Esophagus (tissue), 2 donors: Measurements from ENCODE around the gene DTNB. TPM values are rescaled to one million over a fixed set of nuclear protein-coding genes. Genes with fewer than 3 reads are reported as not detected.

ENCODE experiments used
- H3K27ac ChIP-seq, 2 donors: one replicate each; pipeline ENCODE4 v1.5.1; 2013; ENCODE audit warnings: low read depth in 2 of 2, mild to moderate bottlenecking in 2 of 2, inconsistent platforms in 1 of 2, low read length in 1 of 2, moderate library complexity in 1 of 2
- H3K27me3 ChIP-seq, 2 donors: one replicate each; pipeline ENCODE4 v1.6.1; 2013; ENCODE audit warnings: low read length in 2 of 2, control low read depth in 1 of 2, mild to moderate bottlenecking in 1 of 2; ENCODE audit not compliant: insufficient read depth in 2 of 2, control insufficient read depth in 1 of 2
- H3K36me3 ChIP-seq, 2 donors: one replicate each; pipeline ENCODE4 v1.6.1; 2013; ENCODE audit warnings: low read length in 1 of 2; ENCODE audit not compliant: control insufficient read depth in 2 of 2, insufficient read depth in 2 of 2
- H3K4me1 ChIP-seq, 2 donors: one replicate each; pipeline ENCODE4 v1.6.1; 2013; ENCODE audit warnings: low read length in 1 of 2; ENCODE audit not compliant: control insufficient read depth in 2 of 2, insufficient read depth in 2 of 2
- H3K4me3 ChIP-seq, 2 donors: one replicate each; pipeline ENCODE4 v1.5.1; 2013; ENCODE audit warnings: low read length in 2 of 2, mild to moderate bottlenecking in 2 of 2, low read depth in 1 of 2, moderate library complexity in 1 of 2
- H3K9me3 ChIP-seq, 2 donors: one replicate each; pipeline ENCODE4 v1.6.1; 2013; ENCODE audit warnings: mild to moderate bottlenecking in 2 of 2, low read depth in 1 of 2, low read length in 1 of 2, moderate library complexity in 1 of 2; ENCODE audit not compliant: control insufficient read depth in 2 of 2, insufficient read depth in 1 of 2
- WGBS, 2 donors: extraction: QIAGEN DNeasy Blood & Tissue Kit; methylation state at CpG; one replicate each; pipeline ENCODE4 v1.1.7; 2013; 5-methylcytosine and 5-hydroxymethylcytosine counted together
- polyA plus RNA-seq, 2 donors: library from polyadenylated mRNA; stranded (reverse); fragments of 200-250 nt; gene quantifications; one replicate each; pipeline ENCODE4 v1.2.3, GENCODE V29; 2013
- donor health status: healthy with polysubstance abuse.
- donor health status: Bipolar disorder and iron deficiency.

Gene DTNB
- polyA plus RNA-seq, 2 donors = 7.9 to 13.9 TPM

DNA sequence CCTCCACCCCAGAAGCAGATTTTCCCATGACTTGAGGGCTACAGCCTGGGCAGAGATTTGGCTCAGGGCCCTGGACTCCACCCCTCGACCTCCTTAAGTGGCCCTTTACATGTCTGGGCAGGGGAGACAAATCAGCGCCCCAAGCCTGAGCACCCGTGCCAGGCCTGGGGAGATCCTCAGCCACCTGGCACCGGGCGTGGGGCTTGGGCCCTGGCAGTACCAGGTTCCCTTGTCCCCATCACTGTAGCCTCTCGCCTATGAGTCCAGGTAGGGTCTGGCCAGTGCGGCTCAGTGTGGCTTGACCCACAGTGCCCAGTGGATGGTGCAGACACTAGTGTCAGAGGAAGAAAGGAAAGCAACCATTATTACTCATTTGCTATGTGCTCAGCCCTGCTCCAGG lies 309.6 kb downstream of the DTNB start:
- Histone ChIP-seq H3K36me3 (no peaks in the 10 kb centered on the region), H3K27me3 (no peaks in the 10 kb centered on the region), H3K27ac (no peak overlapping the region), H3K4me1 (peaks cover 3 to 5% of the 10 kb centered on the region in 2 donors), H3K9me3 (no peaks in the 10 kb centered on the region), H3K4me3 (no peak overlapping the region)
- WGBS, 2 donors = 60 to 84% methylated on average over 7 of the region's 7 CpGs

- peaks cover 3 to 5% of the 10 kb centered on the region in 2 donors for H3K4me1 ChIP-seq
- 34 to 39% methylated on average over 21 of the region's 21 CpGs for WGBS, 2 donors
- H3K36me3 ChIP-seq = no peaks in the 10 kb centered on the region
- H3K27ac ChIP-seq = peak overlapping the region; percentile 38 to 67
- no peaks in the 10 kb centered on the region for H3K27me3 ChIP-seq
- H3K9me3 ChIP-seq = no peaks in the 10 kb centered on the region
- peak overlapping the region; percentile 36 to 43 for H3K4me3 ChIP-seq
Observed at GRCh38 chr2:25362434-25363145, 310.8 kb downstream of the DTNB start.

DNA sequence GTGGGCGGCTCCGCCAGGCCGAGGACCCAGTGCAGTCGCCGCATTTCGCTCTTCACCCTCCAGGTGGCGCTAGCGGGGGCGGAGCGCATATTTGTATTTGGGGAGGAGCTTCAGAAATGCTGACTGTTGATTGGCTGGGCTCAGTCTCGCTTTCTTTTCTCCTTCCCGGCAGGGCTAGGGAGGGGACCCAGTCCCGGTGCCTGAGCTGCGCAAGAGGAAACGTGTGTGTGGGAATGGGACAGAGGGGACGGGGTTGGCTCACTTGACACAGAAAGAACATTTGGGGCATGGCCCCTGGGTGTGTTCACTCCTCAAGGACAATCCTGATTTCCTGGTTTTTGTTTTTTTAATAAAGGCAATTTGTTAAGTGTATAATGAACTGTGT lies 311.3 kb downstream of the DTNB start:
- no peaks in the 10 kb centered on the region for H3K9me3 ChIP-seq
- no peaks in the 10 kb centered on the region for H3K36me3 ChIP-seq
- peaks cover 3 to 5% of the 10 kb centered on the region in 2 donors for H3K4me1 ChIP-seq
- 0% methylated on average over 16 of the region's 16 CpGs for WGBS, 2 donors
- H3K27ac ChIP-seq = peak overlapping the region; percentile 36 to 68
- H3K27me3 ChIP-seq = no peaks in the 10 kb centered on the region
- H3K4me3 ChIP-seq = peak overlapping the region; percentile 26 to 43

DNA sequence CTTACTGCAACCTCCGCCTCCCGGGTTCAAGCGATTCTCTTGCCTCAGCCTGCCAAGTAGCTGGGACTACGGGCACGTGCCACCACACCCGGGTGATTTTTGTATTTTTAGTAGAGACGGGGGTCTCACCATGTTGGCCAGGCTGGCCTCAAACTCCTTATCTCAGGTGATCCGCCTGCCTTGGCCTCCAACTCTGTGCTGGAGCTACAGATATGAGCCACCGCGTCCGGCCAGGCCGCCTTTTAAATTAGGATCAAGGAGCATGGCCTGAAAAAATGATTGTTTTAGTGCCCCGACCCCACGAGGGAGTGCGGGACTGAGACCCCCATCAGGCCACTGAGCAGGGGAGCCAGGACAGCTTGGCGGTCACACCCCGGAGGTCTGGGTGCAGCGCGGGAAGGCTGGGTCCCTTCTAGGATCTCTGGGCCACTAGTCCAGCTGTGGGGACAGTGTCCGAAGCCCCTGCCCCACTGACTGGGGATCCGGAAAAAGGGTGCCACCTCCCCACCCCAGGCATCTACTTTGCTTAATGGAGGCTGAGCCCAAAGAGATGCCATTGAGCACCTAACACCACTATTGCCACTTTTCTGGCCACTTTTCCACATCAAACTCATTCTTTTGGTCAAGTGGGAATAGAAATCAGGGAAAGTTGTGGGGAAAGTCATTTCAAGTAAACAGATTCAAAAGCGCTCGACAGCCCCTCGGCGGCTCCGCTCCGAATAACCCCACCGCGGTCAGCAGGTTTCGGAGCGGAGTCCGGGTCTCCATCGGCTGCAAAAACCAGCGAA lies 311.9 kb downstream of the DTNB start:
- Histone ChIP-seq H3K9me3 (no peaks in the 10 kb centered on the region), H3K4me1 (peaks cover 3 to 5% of the 10 kb centered on the region in 2 donors), H3K4me3 (no peak overlapping the region), H3K27ac (no peak overlapping the region), H3K36me3 (no peaks in the 10 kb centered on the region), H3K27me3 (no peaks in the 10 kb centered on the region)
- WGBS, 2 donors = 54 to 55% methylated on average over 34 of the region's 34 CpGs

GRCh38 chr2:25358836-25359235 lies 314.5 kb downstream of the DTNB start:
- no peaks in the 10 kb centered on the region for H3K27me3 ChIP-seq
- H3K4me1 ChIP-seq = peaks cover 0 to 2% of the 10 kb centered on the region in 2 donors
- H3K9me3 ChIP-seq = no peaks in the 10 kb centered on the region
- no peaks in the 10 kb centered on the region for H3K36me3 ChIP-seq
- WGBS, 2 donors = 74 to 79% methylated on average over 8 of the region's 8 CpGs
- H3K27ac ChIP-seq = no peak overlapping the region
- no peak overlapping the region for H3K4me3 ChIP-seq

DNA sequence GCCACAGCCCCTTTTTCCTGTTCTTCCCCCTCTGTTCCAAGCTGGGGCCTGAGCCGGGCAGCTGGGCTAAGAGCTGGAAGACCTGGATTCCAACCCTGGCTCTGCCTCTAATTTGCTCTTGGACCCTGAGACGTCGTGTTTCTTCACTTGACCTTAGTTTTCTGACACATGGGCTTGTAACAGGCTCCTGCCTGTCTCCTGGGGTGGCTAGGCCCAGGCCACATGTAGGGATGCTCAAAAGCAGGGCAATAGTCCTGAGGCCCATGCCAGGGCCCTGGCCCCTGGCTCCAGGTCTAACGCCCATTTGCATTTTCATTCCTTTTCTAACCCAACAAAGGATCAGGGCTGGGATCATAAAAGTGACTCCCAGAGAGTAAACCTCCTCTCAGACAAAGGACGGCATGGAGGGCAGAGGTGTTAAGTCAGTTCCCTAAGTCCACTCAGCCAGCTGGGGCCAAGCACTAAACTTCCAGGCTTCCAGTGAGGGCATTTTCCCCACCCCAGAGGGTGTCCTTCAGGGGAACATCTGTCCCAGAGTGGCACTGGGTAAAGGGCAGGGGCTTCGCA lies 315.0 kb downstream of the DTNB start:
- 92 to 93% methylated on average over 6 of the region's 6 CpGs for WGBS, 2 donors
- Histone ChIP-seq H3K36me3 (no peaks in the 10 kb centered on the region), H3K27me3 (no peaks in the 10 kb centered on the region), H3K9me3 (no peaks in the 10 kb centered on the region), H3K4me1 (no peaks in the 10 kb centered on the region), H3K4me3 (no peak overlapping the region), H3K27ac (no peak overlapping the region)

DNA sequence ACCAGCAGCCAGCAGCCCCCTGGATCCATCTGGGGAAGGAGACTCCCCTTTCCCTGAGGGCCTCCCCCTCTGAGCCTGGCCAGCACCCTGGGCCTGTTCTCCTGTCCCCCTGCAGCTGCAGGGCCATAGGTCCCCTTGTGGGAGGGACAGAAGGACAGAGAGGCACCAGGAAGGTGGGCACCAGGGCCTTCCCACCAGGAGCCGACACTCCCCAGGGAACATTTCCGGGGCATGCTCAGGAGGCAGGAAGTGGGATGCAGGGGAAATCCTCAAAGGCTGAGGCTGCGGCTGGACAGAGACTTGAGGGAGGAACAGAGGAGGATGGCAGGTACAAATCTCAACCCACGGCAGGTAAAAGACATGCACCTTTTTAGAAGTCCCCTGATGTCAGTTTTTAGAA lies 317.3 kb downstream of the DTNB start:
- H3K9me3 ChIP-seq = no peaks in the 10 kb centered on the region
- no peaks in the 10 kb centered on the region for H3K36me3 ChIP-seq
- no peaks in the 10 kb centered on the region for H3K27me3 ChIP-seq
- no peak overlapping the region for H3K27ac ChIP-seq
- H3K4me3 ChIP-seq = no peak overlapping the region
- 61 to 65% methylated on average over 4 of the region's 4 CpGs for WGBS, 2 donors
- no peaks in the 10 kb centered on the region for H3K4me1 ChIP-seq

DNA sequence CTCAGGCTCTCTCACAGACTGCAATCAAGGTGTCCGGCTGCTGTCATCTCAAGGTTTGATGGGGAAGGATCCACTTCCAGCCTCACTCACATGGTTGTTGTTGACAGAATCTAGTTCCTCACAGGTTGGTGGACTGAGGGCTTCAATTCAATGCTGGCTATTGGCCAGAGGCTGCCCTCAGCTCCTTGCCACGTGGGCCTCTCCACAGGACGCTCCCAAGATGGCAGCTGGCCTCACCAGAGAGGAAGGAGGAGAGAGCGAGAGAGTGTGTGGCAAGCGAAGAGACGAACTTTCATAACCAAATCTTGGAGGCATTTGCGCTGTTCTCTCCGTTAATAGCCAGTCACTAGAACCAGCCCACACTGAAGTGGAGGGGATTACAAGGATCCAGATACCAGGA lies 318.1 kb downstream of the DTNB start:
- no peak overlapping the region for H3K27ac ChIP-seq
- H3K9me3 ChIP-seq = no peaks in the 10 kb centered on the region
- H3K4me3 ChIP-seq = no peak overlapping the region
- H3K27me3 ChIP-seq = no peaks in the 10 kb centered on the region
- WGBS, 2 donors = 91 to 94% methylated on average over 8 of the region's 8 CpGs
- no peaks in the 10 kb centered on the region for H3K36me3 ChIP-seq
- H3K4me1 ChIP-seq = no peaks in the 10 kb centered on the region

GRCh38 chr2:25354116-25354515 lies 319.3 kb downstream of the DTNB start:
- H3K4me1 ChIP-seq = no peaks in the 10 kb centered on the region
- WGBS, 2 donors = 60 to 70% methylated on average over 6 of the region's 6 CpGs
- H3K27ac ChIP-seq = no peak overlapping the region

More at GRCh38 chr2:25354116-25354515, 319.3 kb downstream of the DTNB start:
- Histone ChIP-seq H3K36me3 (no peaks in the 10 kb centered on the region), H3K4me3 (no peak overlapping the region), H3K27me3 (no peaks in the 10 kb centered on the region), H3K9me3 (no peaks in the 10 kb centered on the region)
